ENCODE measurements around the gene PPP4R4. TPM values are rescaled to one million over a fixed set of nuclear protein-coding genes. Genes with fewer than 3 reads are reported as not detected.
A peak's percentile ranks its signal among the peaks of the same experiment; 100 is the strongest.

Gene PPP4R4
- total RNA-seq, 2 donors from 2014 or later: 0.27 to 8.9 TPM

DNA sequence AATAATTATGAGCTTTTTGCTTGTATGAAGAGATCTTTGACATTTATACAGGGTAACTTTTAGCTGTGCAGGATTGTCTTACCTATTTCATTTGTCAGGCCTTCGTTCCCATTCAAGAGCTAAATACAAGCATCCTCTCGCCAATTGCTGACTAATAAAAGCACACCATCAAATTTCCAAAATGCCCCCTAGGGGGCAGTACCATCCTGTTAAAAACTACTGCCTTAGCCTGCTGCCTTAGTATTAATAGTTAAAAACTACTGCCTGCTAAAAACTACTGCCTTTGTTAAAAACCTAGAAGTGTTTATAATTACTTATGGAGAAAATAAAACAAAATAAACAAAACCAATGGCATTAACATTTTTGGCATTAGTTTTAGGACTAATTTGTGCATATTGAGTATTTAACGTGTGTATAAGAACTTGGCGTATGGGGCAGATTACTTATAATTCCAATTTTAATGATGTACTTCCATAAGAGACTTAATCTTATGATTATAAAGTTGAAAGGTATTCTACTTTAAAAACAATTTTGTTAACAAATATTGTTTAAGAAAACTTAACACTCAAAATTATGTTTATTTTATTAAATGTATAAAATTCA, 41.7 kb upstream of the PPP4R4 start:
- peaks cover 11 to 13% of the 10 kb centered on the region in 2 donors for H3K4me1 ChIP-seq (ENCODE audit: control insufficient read depth in 1 of 2, low read depth in 2 of 2)
- no peaks in the 10 kb centered on the region for H3K36me3 ChIP-seq
- TF ChIP-seq, protein P1, sequence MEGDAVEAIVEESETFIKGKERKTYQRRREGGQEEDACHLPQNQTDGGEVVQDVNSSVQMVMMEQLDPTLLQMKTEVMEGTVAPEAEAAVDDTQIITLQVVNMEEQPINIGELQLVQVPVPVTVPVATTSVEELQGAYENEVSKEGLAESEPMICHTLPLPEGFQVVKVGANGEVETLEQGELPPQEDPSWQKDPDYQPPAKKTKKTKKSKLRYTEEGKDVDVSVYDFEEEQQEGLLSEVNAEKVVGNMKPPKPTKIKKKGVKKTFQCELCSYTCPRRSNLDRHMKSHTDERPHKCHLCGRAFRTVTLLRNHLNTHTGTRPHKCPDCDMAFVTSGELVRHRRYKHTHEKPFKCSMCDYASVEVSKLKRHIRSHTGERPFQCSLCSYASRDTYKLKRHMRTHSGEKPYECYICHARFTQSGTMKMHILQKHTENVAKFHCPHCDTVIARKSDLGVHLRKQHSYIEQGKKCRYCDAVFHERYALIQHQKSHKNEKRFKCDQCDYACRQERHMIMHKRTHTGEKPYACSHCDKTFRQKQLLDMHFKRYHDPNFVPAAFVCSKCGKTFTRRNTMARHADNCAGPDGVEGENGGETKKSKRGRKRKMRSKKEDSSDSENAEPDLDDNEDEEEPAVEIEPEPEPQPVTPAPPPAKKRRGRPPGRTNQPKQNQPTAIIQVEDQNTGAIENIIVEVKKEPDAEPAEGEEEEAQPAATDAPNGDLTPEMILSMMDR (IDR thresholded peaks at IDR 0.05): peak; percentile 80
- no peaks in the 10 kb centered on the region for H3K27me3 ChIP-seq (replicated peaks; ENCODE audit: insufficient read depth)
- DNase-seq (ENCODE audit: low spot score): no peak
- no peaks in the 10 kb centered on the region for H3K9me3 ChIP-seq
- H3K27ac ChIP-seq: no peak overlapping the region
- H3K4me3 ChIP-seq: no peak overlapping the region
- ATAC-seq (ENCODE audit: insufficient number of reproducible peaks, low FRiP score, low read depth): no peak

DNA sequence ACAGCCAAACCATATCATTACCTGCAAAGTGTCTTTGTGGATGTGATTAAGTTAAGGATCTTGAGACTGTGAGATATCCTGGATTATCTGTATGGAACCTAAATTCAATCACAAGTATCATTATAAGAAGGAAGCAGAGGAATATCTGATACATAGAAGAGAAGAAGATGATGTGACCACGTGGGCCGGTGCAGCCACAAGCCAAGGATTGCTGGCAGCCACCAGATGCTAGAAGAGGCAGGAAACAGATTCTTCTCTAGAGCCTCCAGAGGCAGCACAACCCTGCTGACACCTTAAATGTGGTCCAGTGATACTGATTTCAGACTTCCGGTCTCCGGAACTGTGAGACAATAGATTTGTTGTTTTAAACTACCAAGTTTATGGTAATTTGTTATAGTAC, 38.6 kb upstream of the PPP4R4 start:
- ATAC-seq (ENCODE audit: insufficient number of reproducible peaks, low FRiP score, low read depth) (no peak), DNase-seq (ENCODE audit: low spot score) (no peak)
- no peaks in the 10 kb centered on the region for H3K36me3 ChIP-seq

DNA sequence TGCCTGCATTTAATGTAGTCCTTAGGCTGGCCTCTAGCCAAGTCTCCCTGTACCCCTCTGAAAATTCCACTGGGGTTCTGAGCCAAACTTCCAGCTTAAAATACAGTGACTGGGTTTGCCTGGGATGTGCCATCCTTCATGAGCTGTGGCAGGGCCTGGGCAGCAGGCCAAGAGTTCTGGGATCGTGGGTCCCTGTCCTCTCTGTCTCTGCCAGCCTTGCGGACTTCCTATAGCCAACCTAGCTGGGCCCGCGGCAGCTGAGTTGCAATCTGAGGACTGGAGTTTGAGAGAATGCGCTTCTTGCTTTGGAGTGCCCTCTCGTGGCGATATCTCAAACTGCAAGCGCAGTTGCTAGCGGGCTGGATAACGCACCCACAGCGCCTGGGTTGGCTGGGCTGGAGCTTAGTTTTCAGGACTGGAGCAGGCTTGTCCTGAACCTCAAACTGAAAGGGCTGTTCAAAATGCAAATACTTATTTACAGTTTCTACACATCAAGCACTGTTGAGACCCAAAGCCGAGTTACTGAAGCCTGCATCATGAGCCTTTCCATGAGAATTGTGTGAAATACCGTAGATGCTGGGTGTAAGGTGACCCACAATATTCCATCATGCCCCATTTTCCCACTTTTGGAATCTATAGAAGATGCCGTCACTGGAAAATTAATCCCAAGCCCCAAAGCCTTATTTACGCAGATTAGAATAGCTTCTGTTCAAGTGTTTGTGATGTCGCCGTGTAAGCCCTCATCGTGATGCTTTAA, 37.4 kb upstream of the PPP4R4 start:
- Histone ChIP-seq H3K27ac (no peak overlapping the region), H3K27me3 (replicated peaks; ENCODE audit: insufficient read depth) (no peaks in the 10 kb centered on the region), H3K36me3 (no peaks in the 10 kb centered on the region), H3K4me1 (ENCODE audit: control insufficient read depth in 1 of 2, low read depth in 2 of 2) (no peaks in the 10 kb centered on the region), H3K4me3 (no peak overlapping the region), H3K9me3 (no peaks in the 10 kb centered on the region)
- DNase-seq (ENCODE audit: low spot score) (peak; percentile 50), ATAC-seq (ENCODE audit: insufficient number of reproducible peaks, low FRiP score, low read depth) (no peak)
- TF ChIP-seq, protein P1 (IDR thresholded peaks at IDR 0.05): peak; percentile 96

More for the DNA sequence above, 38.6 kb upstream of the PPP4R4 start:
- H3K27ac ChIP-seq: no peak overlapping the region
- no peak overlapping the region for H3K4me3 ChIP-seq
- H3K27me3 ChIP-seq (replicated peaks; ENCODE audit: insufficient read depth): no peaks in the 10 kb centered on the region
- TF ChIP-seq, protein P1 (IDR thresholded peaks at IDR 0.05): no peak
- no peaks in the 10 kb centered on the region for H3K9me3 ChIP-seq
- peaks cover 0 to under 1% of the 10 kb centered on the region in 2 donors for H3K4me1 ChIP-seq (ENCODE audit: control insufficient read depth in 1 of 2, low read depth in 2 of 2)

DNA sequence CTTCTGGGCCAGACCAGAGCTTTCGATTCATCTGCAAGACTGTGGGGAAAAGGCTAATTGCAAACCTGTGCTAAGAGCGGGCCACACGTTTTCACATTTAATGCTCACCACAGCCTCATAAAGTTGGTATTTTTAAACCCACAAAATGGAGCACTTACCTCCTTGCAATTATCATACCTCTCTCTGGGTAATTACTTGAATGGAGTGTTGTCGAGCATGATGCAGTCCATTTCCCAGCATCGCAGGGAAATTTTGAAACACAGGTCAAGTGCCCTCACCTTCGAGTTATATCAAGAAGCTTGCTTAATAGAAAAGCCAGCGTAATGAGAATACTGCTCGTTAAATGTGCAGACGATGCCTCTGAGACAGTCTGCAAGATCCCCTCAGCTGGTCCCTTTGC, 35.9 kb upstream of the PPP4R4 start:
- Histone ChIP-seq H3K27ac (no peak overlapping the region), H3K36me3 (no peaks in the 10 kb centered on the region), H3K4me1 (ENCODE audit: control insufficient read depth in 1 of 2, low read depth in 2 of 2) (no peaks in the 10 kb centered on the region), H3K4me3 (no peak overlapping the region), H3K9me3 (no peaks in the 10 kb centered on the region), H3K27me3 (replicated peaks; ENCODE audit: insufficient read depth) (no peaks in the 10 kb centered on the region)
- TF ChIP-seq, protein P1 (IDR thresholded peaks at IDR 0.05): no peak
- no peak for ATAC-seq (ENCODE audit: insufficient number of reproducible peaks, low FRiP score, low read depth)
- no peak for DNase-seq (ENCODE audit: low spot score)

DNA sequence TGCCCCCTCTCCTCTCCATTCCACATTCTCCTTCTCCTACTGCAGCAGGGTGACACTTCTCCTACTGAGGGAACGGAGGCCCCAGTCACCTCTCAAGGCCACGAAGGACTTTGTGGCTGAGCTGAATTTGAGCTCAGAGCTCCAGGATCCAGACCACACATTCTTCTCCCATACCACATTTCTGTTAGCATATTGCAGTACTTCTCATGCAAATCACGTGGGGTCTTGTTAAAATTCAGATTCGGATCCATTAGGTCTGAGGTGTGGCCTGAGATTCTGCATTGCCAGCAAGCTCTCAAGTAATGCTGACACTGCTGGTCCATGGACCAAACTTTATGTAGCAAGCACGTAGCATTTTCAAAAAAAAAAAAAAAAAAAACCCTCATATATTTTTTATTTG, 35.1 kb upstream of the PPP4R4 start:
- TF ChIP-seq, protein P1 (IDR thresholded peaks at IDR 0.05): no peak
- Histone ChIP-seq H3K27ac (no peak overlapping the region), H3K36me3 (no peaks in the 10 kb centered on the region), H3K4me3 (no peak overlapping the region), H3K4me1 (ENCODE audit: control insufficient read depth in 1 of 2, low read depth in 2 of 2) (no peaks in the 10 kb centered on the region), H3K27me3 (replicated peaks; ENCODE audit: insufficient read depth) (no peaks in the 10 kb centered on the region), H3K9me3 (no peaks in the 10 kb centered on the region)
- DNase-seq (ENCODE audit: low spot score) (no peak), ATAC-seq (ENCODE audit: insufficient number of reproducible peaks, low FRiP score, low read depth) (no peak)

Measured in thoracic aorta (tissue), 2 donors.